GM18861 (cell line): Measurements from ENCODE around the gene MKI67.
"Not testable (repeated sequence)": the region's sequence is repeated elsewhere in the genome, so short reads cannot be mapped to it uniquely, and the experiment has no call there.

Experiments
- ATAC-seq: cut with Tn5 transposase; IDR thresholded peaks from one replicate; pipeline ENCODE4 v1.9.1; 2021; ENCODE audit not compliant: unreplicated experiment

Gene MKI67, protein sequence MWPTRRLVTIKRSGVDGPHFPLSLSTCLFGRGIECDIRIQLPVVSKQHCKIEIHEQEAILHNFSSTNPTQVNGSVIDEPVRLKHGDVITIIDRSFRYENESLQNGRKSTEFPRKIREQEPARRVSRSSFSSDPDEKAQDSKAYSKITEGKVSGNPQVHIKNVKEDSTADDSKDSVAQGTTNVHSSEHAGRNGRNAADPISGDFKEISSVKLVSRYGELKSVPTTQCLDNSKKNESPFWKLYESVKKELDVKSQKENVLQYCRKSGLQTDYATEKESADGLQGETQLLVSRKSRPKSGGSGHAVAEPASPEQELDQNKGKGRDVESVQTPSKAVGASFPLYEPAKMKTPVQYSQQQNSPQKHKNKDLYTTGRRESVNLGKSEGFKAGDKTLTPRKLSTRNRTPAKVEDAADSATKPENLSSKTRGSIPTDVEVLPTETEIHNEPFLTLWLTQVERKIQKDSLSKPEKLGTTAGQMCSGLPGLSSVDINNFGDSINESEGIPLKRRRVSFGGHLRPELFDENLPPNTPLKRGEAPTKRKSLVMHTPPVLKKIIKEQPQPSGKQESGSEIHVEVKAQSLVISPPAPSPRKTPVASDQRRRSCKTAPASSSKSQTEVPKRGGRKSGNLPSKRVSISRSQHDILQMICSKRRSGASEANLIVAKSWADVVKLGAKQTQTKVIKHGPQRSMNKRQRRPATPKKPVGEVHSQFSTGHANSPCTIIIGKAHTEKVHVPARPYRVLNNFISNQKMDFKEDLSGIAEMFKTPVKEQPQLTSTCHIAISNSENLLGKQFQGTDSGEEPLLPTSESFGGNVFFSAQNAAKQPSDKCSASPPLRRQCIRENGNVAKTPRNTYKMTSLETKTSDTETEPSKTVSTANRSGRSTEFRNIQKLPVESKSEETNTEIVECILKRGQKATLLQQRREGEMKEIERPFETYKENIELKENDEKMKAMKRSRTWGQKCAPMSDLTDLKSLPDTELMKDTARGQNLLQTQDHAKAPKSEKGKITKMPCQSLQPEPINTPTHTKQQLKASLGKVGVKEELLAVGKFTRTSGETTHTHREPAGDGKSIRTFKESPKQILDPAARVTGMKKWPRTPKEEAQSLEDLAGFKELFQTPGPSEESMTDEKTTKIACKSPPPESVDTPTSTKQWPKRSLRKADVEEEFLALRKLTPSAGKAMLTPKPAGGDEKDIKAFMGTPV (N-terminal part only)

DNA sequence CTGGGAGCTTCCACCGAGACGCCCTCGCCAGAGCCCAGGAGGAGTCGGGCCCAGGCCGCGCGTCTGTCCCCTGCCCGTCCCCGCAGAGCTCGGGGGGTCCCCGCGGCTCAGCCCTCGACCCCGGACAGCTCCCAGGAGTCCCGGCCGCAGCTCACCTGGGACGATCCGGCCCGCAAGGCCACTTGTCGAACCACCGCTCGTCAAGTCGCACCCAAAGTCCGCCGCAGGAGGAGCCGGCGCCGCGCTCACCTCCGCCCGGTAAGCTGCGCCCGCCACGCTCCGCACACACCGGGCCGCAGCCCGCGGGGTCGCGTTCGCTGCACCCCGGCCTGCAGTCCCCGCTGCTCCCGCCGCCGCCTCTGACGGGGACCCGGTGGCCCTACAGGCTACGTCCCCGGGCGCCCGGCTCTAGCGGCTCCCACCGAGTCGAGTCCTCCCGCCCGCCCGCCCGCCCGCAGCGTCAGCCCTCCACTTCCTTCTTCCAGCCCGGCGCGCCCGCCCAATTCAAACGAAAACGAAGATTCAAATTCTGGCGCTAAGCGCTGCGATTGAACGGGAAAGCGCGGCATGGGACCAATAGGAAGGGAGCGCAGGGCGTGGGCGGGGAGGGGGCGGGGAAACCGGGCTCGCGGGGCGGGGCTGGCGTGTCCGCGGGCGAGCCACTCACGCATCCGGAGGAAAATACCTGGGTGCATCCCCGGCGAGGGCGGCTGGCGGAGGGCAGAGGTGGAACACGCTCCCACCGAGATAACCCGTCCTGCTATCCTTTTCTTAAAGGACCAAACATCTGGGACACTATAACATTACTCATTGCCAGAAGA lies at the start of gene MKI67:
Gene MKI67, minus strand, starts transcription at position 480 of the 821 bp plus-strand sequence. CDS start 756 bp downstream, outside the sequence.
- peak; percentile 69 for ATAC-seq

DNA sequence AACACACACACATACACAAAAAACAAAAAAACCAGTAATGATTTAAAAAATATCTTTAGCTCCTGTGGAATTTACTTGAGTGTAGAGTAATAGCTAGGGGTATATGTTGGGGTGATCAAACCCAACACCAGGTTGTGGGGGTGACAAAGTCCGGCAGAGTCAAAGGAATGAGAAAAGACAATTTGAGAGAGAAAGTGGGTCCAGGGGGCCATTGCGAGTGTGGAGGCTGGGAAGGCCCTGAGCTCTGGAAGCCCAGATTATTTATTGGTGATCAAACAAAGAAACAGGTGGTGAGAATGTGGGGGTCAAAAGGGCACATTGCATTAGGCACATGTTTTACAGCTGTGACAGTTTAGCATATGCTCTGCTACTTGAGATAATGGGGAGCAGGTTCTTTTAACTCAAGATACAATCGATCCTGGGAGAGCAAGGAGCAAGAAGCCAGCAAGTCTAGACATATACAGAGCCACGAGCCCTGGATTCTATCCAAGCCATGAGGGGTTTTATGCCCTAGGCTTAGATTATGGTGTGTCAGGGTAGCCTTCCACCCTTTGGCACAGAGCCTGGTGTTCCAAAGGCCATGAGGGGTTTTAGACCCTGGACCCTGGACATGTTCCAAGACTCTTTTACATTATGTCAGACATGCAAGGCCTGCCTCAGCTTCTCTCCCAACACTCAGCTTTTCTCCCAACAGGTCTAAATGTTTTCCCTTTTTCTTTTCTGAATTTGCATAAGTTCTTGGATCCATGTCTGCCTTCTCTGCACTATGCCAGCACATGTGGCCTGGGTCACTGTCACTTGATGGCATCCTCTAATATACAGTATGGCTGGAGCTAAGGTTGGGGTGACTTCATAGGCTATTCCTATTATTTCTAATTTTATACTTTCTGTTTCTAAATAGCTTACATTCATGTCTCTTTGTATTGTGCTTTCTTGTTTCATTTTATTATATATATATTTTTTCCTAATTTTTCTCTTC lies 48.6 kb upstream of the MKI67 start:
- ATAC-seq = no peak

DNA sequence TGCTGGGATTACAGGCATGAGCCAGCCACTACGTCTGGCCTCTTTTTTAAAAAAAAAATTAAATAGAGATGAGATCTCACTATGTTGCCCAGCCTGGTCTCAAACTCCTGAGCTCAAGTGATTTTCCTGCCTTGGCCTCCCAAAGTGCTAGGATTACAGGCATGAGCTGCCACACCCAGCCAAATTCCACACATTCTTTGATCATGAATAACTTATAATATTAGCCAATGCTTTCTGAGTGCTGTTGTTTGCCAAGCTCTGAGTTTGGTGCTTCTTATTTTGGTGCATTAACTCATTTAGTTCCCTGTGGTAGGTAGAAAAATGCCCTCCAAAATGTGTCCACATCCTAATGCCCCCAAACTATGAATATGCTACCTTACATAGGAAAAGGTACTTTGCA lies 47.2 kb upstream of the MKI67 start:
- no peak for ATAC-seq

DNA sequence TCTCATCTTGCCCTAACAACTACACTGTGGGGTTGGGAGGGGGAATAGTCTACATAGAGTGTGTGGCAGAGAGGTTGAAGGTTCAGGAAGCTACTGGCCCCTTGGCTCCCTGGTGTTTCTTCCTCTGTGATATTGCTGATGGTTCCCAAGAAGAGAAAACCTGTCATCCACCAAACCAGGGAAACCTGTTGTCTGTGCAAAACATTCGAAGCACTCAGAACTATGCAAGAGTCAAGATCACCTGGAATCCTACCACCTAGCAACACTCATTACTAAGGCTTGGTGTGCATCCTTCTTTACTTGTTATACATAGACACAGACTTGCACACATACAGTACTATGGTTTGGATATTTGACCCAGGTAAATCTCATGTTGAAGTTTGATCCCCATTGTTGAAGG lies 46.5 kb upstream of the MKI67 start:
- ATAC-seq = no peak

DNA sequence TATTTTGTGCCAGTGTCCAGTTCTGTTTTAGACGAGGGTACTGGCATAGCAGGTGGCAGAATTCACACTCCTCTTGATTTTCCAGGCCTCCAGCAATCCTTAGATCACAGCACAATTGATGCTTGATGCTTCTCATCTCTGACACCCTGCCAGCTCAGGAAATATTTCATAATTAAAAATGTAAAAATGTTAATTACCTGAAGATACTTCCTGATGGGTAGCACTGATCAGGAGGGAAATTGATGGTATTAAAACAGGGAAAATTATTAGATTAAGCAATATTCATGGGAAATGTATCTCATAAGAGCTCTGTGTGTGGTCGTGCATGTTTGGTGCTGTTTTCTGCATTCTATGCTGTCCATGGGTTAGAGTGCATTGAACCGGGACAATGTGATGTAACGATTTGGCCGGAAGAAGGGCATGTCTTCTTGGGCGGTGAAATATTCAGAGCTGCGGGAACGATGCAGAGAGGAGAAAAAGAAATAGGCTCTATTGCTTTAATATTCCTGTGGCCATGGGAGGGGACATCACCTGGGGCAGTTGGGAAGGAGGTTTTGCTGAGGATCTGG lies 43.7 kb upstream of the MKI67 start:
- no peak for ATAC-seq

DNA sequence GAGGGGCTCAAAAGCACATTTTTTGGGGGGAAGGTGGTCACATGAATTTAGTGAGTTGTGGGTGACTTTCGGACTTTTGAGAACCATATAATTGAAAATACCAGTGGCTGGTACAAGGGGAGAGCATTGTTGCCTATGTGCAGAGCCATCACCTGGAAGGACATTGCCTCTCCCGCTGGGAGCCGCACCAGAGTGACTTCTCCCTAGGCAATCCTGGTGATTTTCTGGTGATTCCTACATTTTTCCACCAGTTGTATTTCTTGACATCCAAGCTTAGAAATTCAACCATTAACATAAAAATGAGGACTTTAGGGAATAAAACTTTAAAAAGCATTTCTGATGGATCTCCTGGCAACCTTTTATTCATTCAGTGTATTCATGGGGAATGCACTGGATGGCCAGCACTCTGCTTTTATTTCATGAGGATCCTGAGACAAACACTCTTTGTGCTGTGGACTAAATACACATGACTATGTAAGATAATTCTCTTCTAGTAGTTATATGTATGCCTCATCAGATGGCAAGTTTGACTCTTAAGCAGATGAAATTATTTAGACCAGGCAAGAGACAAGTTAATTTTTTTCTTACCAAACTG lies 41.8 kb upstream of the MKI67 start:
- no peak for ATAC-seq

DNA sequence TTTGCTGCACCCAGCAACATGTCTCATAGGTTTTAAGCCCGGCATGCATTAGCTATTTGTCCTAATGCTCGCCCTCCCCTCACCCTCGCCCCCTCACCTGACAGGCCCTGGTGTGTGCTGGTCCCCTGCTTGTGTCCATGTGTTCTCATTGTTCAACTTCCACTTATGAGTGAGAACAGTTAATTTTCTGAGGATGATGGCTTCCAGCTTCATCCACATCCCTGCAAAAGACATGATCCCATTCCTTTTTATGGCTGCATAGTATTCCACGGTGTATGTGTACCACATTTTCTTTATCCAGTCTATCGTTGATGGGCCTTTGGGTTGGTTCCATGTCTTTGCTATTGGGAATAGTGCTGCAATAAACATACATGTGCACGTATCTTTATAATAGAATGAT lies 40.9 kb upstream of the MKI67 start:
- ATAC-seq = not testable (repeated sequence)

DNA sequence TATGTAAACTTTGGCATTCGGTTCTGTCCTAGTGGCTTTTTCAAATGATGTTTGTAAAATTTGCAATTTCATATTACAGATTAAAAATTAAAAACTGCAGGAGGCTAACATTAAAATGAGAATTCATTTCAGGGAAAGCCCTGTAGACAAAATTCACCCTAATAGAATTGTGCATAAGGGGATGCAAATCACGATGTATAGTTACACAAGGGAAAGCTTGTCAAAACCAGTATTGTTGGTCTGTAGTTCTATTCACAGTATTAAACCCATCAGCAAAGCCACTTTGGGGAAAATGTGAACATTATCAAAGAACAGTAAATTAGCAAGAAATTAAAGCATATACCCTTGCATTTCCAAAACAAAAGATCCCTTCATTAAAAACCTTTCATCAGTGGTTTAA lies 39.9 kb upstream of the MKI67 start:
- ATAC-seq = no peak

DNA sequence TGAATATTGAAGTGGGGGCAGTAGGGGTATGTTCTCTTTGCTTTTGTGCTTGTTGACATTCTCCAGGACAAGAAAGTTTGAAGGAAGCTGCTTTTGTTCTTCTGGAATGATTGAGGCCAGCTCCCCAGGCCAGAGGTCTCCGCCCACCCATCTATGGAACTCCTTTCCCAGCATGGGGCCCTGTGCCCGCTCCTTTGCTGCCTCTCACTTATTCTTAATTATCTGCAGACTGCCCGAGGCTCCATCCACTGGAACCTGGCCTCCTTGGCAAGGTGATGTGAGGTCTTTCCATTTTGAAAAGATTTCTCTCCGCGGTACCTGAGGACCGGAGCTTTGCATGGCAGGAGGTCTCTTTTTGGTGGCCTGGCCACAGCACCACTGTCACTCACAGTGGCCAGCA lies 39.3 kb upstream of the MKI67 start:
- no peak for ATAC-seq

DNA sequence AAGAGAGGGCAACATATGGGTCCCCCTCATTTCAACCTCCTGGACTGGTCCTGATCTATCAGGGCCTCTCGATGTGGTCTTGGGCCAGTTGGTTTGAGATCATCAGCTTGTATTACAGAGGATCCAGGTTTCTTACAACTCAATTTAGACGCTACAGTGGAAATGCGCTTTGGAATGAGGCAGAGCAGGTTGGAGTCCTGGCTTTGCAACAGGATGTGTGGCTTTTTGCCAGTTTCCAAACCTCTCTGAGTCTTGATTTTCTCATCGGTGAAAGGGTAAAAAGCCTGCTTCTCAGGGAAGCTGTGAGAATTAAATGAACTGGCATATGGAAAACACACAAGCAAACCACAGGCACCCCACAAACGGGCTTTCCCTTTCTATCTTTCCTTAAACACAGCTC lies 37.5 kb upstream of the MKI67 start:
- ATAC-seq = no peak

DNA sequence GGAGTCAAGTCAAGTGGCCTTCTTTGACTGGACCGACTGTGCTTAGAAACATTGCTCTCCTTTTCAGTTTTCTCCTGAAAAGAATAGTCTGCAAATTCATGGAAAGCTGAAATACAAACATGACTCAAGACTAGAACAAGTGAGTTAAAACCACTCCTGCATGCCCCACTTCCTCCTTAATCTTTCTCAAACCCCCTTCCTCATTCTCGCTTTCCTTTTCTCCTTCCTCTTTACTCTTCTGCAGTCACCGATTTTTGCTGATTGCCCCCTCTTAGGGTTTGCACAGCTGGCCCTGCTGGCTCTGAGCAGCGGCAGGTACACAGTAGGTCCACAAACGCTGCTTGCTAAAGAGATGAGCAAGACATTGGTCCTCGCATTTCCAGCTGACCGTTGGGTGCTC lies 34.8 kb upstream of the MKI67 start:
- ATAC-seq = no peak

DNA sequence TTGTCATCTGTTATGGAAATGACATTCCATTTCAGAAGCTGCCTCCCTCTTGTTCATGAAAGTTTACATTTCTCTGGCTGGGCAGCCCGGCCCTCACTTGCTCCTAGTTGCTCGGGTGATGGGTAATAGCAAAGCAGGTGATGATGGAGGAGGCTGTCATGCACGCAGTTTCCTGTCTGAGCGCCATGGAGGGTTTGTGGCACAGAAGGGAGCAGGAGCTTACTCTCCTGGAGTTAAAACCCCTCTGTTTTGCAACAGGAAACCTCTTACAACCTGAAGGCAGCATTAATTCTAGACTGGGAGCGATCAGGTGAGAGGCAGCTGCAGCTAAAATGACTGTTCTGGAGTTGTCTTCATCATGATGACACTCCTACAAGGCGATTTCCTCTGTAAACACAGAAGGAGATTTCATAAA lies 34.1 kb upstream of the MKI67 start:
- ATAC-seq = no peak

DNA sequence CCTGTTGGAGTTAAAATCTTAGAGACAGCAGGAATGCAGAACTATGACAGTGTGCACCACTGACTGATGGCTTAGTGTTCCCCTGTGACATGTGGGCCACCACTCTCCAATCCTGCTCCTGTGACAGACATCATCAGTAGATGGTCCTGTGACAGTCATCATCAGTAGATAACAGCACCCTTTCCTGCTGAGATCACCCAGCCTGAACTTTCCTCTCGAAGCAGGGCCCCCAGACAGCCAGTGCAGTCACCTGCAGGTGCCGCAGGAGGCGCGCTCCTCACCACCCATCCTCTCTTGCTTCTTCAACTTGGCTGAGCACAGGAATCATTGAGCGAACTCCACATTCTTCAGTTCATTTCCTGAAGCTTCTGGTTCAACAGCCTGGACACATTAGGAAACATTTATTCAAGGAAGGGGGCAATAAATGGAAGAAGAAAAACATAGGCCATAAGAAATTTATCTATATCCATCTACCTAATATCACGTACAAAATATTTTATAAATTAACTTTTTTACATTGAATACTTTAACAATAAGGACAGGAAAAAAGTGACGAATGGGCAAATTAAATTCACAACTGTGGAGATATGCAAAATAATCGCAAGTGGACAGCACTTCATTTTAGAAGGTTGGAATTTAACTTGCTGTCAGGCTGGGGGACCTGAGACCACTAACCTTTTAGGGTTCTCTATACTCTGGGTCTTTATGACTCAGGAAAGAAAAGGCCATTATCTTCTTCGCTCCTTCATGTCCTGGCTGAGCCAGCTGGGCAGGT lies 32.0 kb upstream of the MKI67 start:
- ATAC-seq = no peak

DNA sequence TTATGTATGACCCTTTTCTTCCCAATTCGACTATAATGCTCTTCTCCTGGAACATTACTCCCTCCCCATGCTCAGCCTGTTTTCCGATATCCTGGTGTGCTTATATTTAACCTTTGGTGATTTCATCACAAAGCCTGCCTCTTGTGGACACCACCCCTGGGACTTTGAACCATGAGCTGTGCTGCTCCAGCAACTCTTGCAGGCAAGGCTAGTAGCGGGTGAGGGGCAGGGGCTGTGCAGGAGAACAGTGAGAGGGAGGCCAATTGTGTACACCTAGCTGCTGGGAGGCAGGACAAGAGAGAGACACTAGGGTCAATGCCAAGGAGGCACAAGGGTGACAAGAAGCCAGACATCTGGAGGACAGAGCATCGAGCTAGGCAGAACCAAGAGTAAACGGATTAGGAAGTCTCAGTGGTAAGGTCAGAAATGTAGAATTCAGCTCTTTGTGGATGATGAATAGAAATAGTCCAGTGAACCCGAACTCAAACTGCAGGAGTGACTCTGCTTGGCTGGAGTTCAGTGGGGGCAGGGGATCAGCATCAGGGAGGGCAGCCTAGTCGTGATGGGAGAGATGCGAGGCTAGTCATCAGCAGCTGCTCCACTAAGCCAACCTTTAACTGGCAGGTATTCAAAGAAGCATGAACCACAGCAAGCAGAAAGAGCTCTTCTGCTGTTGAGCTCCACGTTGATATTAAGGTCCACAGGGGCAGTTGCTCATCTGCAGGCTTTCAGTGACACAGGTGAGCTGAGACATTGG lies 31.0 kb upstream of the MKI67 start:
- ATAC-seq = no peak

DNA sequence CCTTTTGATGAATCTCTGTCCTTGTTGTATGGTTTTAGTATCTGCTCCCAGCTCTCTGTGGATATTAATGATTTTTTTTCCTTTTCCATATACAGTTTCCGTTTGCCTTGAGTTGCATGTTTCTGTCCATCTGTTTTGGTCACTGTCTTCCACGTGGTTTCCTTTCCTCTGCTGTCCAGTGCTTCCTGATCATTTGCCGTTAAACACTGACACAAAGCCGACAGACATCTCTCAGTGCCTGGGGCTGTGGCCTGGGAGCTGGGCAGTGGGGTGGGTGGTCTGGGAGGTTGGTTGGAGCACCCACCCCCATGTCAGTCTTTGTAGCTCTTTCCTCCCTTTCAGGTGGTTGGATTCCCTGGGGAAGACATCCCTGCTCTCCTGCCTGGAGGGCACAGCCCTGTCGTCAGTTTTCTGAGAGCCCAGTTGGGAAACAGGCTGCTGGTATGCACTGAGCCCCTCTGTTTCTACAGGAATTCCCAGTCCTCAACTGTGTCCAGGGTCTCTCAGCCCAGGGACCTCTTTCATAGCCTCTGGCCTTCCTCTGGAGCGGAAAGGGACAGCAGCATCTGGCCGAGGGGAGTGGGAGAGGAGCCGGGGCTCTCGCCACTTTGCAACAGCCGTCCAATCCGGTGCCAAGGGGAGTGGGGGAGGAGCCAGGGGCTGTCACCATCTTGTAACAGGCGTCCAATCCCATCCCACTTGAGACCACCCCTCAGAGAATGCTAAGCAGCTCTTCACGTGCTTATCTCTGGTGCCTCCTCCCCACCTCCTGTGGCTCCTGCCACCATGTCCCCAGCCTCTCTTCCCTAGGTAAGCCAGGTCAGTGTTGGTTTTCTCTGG lies 26.7 kb upstream of the MKI67 start:
- ATAC-seq = no peak

DNA sequence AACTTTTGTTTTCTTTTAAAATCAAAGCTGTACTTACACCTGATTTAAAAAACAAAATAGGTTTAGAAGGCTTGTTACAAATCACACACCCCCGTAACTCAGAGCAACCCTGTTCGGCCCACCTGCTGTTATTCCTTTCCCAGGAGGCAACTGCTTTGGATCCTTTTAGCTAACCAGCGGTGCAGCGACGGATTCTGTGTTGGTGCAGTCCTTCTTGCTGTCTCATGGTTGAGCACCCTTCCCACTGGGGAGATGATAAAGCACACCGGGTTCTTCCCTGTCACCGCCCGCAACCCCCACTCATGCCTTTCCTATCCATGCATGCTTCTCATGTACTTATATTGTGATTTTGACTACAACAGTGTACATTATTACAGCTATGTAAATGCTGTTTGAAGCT lies 24.8 kb upstream of the MKI67 start:
- no peak for ATAC-seq
